Ishikawa (cell line): ENCODE data around the gene TMEM235.

ENCODE experiments used
- CEBPB ChIP-seq: IDR thresholded peaks from 2 replicates; pipeline ENCODE4 v1.6.1; 2012
- RAD21 ChIP-seq: IDR thresholded peaks from 2 replicates; pipeline ENCODE4 v1.6.1; 2012; ENCODE audit warnings: low read depth
- TAF1 ChIP-seq: IDR thresholded peaks from 2 replicates; pipeline ENCODE4 v1.6.1; 2012; ENCODE audit warnings: low read depth, mild to moderate bottlenecking
- YY1 ChIP-seq: IDR thresholded peaks from 2 replicates; pipeline ENCODE4 v1.6.1; 2012; ENCODE audit warnings: low read depth
- TF ChIP-seq, protein P1 (sequence below): IDR thresholded peaks from 2 replicates; pipeline ENCODE4 v1.6.1; 2012
- TF ChIP-seq, protein P2 (sequence below): IDR thresholded peaks from 2 replicates; pipeline ENCODE4 v1.6.1; 2012; ENCODE audit warnings: low read depth, mild to moderate bottlenecking

DNA sequence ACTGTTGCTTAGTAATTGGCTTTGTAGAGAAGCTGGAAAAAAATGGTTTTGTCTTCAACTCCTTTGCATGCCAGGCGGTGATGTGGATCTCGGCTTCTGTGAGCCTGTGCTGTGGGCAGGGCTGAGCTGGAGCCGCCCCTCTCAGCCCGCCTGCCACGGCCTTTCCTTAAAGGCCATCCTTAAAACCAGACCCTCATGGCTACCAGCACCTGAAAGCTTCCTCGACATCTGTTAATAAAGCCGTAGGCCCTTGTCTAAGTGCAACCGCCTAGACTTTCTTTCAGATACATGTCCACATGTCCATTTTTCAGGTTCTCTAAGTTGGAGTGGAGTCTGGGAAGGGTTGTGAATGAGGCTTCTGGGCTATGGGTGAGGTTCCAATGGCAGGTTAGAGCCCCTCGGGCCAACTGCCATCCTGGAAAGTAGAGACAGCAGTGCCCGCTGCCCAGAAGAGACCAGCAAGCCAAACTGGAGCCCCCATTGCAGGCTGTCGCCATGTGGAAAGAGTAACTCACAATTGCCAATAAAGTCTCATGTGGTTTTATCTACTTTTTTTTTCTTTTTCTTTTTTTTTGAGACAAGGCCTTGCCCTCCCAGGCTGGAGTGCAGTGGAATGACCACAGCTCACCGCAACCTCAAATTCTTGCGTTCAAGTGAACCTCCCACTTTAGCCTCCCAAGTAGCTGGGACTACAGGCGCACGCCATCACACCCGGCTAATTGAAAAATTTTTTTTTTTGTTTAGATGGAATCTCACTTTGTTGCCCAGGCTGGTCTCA lies 6.2 kb upstream of the TMEM235 start:
- TF ChIP-seq TAF1 (no peak), YY1 (no peak), CEBPB (no peak), RAD21 (no peak)
- TF ChIP-seq, protein P1, sequence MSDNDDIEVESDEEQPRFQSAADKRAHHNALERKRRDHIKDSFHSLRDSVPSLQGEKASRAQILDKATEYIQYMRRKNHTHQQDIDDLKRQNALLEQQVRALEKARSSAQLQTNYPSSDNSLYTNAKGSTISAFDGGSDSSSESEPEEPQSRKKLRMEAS, result no peak
- TF ChIP-seq, protein P2, sequence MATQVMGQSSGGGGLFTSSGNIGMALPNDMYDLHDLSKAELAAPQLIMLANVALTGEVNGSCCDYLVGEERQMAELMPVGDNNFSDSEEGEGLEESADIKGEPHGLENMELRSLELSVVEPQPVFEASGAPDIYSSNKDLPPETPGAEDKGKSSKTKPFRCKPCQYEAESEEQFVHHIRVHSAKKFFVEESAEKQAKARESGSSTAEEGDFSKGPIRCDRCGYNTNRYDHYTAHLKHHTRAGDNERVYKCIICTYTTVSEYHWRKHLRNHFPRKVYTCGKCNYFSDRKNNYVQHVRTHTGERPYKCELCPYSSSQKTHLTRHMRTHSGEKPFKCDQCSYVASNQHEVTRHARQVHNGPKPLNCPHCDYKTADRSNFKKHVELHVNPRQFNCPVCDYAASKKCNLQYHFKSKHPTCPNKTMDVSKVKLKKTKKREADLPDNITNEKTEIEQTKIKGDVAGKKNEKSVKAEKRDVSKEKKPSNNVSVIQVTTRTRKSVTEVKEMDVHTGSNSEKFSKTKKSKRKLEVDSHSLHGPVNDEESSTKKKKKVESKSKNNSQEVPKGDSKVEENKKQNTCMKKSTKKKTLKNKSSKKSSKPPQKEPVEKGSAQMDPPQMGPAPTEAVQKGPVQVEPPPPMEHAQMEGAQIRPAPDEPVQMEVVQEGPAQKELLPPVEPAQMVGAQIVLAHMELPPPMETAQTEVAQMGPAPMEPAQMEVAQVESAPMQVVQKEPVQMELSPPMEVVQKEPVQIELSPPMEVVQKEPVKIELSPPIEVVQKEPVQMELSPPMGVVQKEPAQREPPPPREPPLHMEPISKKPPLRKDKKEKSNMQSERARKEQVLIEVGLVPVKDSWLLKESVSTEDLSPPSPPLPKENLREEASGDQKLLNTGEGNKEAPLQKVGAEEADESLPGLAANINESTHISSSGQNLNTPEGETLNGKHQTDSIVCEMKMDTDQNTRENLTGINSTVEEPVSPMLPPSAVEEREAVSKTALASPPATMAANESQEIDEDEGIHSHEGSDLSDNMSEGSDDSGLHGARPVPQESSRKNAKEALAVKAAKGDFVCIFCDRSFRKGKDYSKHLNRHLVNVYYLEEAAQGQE, result no peak
